ENCODE results near the gene CPSF3. TPM values are rescaled to one million over a fixed set of nuclear protein-coding genes. Genes with fewer than 3 reads are reported as not detected.

The CPSF3 gene
- total and polyA plus RNA-seq, 2 of the 13 experiments (the other 11 are each of a cell fraction or from before 2014, with no cell fraction given) = 19.8 to 93.0 TPM

DNA sequence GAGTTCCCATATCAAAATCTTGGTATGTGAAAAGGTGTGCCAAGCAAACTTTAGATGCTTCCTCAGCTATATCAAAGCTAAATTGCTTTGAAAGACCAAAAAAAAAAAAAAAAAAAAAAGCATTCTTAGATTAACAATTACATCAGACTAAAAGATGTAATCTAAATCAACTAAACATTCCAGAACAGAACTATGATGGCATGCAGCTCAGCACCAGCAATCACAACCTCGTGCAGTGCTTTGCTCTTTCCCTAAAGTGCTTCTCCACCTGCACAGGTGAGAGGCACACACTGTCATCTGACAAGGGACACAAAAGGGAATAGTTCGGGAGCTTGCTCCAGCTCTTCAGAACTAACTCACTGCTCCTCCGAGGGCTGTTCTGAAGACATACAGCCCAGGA is 94.7 kb downstream of the CPSF3 start:
- Histone ChIP-seq H3K4me2 (ENCODE audit: low read depth, low read length) (no peak overlapping the region), H4K20me1 (ENCODE audit: insufficient read depth, low read length) (no peaks in the 10 kb centered on the region), H3K4me3 (replicated peaks in 1 of 3; ENCODE audit: insufficient read depth in 1 of 3, low read depth in 2 of 3, low read length in 3 of 3) (no peak overlapping the region), H3K79me2 (ENCODE audit: insufficient read depth, low read length) (no peaks in the 10 kb centered on the region), H3K27ac (ENCODE audit: extremely low read length, insufficient read depth, low read length) (no peak overlapping the region), H3K4me1 (ENCODE audit: insufficient read depth, low read length) (no peaks in the 10 kb centered on the region), H3K27me3 (ENCODE audit: control insufficient read depth in 1 of 2, insufficient read depth in 2 of 2, low read length in 2 of 2) (no peaks in the 10 kb centered on the region), H3K36me3 (replicated peaks in 1 of 2; ENCODE audit: control insufficient read depth in 1 of 2, insufficient read depth in 2 of 2, low read length in 2 of 2) (peaks cover 12 to 52% of the 10 kb centered on the region in 2 experiments), H3K9me3 (ENCODE audit: low read length) (no peaks in the 10 kb centered on the region), H3K9ac (ENCODE audit: insufficient read depth, low read depth, low read length) (no peak overlapping the region), H2AFZ (ENCODE audit: low read length) (no peak overlapping the region)
- WGBS (ENCODE audit: low lambda C conversion rate) = 93% methylated on average over 3 of the region's 3 CpGs
- in situ Hi-C loops (cut with HindIII; ENCODE audit: extremely low pct_ligation_motif_present, low pct_unique_long_range_greater_than_20kb) (no loop called here), intact Hi-C loops (cut with micrococcal nuclease; ENCODE audit: unreplicated experiment) (no loop called here)
- TF ChIP-seq ZNF12 (CRISPR knock-in tag; IDR thresholded peaks at IDR 0.05) (no peak), ZBTB20 (CRISPR knock-in tag; IDR thresholded peaks at IDR 0.05; ENCODE audit: borderline replicate concordance, low read depth) (no peak), FOXA1 (IDR thresholded peaks at IDR 0.05) (no peak), FOXA1 (CRISPR knock-in tag; IDR thresholded peaks at IDR 0.05) (no peak), SALL2 (CRISPR knock-in tag; IDR thresholded peaks at IDR 0.05) (no peak), PHF20 (CRISPR knock-in tag; IDR thresholded peaks at IDR 0.05) (no peak), REPIN1 (CRISPR knock-in tag; IDR thresholded peaks at IDR 0.05; ENCODE audit: borderline replicate concordance, low read depth) (no peak), ZNF501 (CRISPR knock-in tag; IDR thresholded peaks at IDR 0.05) (no peak), KLF15 (CRISPR knock-in tag; IDR thresholded peaks at IDR 0.05; ENCODE audit: borderline replicate concordance) (no peak), SKI (IDR thresholded peaks at IDR 0.05; ENCODE audit: partially characterized antibody) (no peak), TMF1 (CRISPR knock-in tag; IDR thresholded peaks at IDR 0.05; ENCODE audit: low read depth) (no peak), KLF6 (CRISPR knock-in tag; IDR thresholded peaks at IDR 0.05) (no peak), RXRB (CRISPR knock-in tag; IDR thresholded peaks at IDR 0.05; ENCODE audit: borderline replicate concordance) (no peak), HNRNPUL1 (IDR thresholded peaks at IDR 0.05; ENCODE audit: low read depth, low read length) (no peak), NCOR1 (IDR thresholded peaks at IDR 0.05; ENCODE audit: borderline replicate concordance, low read length) (no peak), FOXJ3 (CRISPR knock-in tag; IDR thresholded peaks at IDR 0.05; ENCODE audit: borderline replicate concordance) (no peak)
- TF ChIP-seq, protein P1, sequence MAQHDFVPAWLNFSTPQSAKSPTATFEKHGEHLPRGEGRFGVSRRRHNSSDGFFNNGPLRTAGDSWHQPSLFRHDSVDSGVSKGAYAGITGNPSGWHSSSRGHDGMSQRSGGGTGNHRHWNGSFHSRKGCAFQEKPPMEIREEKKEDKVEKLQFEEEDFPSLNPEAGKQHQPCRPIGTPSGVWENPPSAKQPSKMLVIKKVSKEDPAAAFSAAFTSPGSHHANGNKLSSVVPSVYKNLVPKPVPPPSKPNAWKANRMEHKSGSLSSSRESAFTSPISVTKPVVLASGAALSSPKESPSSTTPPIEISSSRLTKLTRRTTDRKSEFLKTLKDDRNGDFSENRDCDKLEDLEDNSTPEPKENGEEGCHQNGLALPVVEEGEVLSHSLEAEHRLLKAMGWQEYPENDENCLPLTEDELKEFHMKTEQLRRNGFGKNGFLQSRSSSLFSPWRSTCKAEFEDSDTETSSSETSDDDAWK (CRISPR knock-in tag; IDR thresholded peaks at IDR 0.05) = no peak
- TF ChIP-seq, protein P2, sequence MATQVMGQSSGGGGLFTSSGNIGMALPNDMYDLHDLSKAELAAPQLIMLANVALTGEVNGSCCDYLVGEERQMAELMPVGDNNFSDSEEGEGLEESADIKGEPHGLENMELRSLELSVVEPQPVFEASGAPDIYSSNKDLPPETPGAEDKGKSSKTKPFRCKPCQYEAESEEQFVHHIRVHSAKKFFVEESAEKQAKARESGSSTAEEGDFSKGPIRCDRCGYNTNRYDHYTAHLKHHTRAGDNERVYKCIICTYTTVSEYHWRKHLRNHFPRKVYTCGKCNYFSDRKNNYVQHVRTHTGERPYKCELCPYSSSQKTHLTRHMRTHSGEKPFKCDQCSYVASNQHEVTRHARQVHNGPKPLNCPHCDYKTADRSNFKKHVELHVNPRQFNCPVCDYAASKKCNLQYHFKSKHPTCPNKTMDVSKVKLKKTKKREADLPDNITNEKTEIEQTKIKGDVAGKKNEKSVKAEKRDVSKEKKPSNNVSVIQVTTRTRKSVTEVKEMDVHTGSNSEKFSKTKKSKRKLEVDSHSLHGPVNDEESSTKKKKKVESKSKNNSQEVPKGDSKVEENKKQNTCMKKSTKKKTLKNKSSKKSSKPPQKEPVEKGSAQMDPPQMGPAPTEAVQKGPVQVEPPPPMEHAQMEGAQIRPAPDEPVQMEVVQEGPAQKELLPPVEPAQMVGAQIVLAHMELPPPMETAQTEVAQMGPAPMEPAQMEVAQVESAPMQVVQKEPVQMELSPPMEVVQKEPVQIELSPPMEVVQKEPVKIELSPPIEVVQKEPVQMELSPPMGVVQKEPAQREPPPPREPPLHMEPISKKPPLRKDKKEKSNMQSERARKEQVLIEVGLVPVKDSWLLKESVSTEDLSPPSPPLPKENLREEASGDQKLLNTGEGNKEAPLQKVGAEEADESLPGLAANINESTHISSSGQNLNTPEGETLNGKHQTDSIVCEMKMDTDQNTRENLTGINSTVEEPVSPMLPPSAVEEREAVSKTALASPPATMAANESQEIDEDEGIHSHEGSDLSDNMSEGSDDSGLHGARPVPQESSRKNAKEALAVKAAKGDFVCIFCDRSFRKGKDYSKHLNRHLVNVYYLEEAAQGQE (IDR thresholded peaks at IDR 0.05; ENCODE audit: borderline replicate concordance in 1 of 2, low read depth in 1 of 2, low read length in 2 of 2) = no peak
- TF ChIP-seq, protein P3, sequence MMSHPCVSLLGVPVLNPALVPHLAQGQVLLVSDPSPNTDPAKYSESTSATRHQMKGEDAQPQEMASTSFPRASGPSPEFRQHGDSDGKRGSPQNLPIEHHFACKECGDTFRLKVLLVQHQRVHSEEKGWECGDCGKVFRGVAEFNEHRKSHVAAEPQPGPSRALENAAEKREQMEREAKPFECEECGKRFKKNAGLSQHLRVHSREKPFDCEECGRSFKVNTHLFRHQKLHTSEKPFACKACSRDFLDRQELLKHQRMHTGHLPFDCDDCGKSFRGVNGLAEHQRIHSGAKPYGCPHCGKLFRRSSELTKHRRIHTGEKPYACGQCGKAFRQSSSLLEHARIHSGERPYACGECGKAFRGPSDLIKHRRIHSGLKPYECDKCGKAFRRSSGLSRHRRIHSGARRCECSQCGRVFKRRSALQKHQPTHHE (CRISPR knock-in tag; IDR thresholded peaks at IDR 0.05; ENCODE audit: borderline replicate concordance) = no peak
- TF ChIP-seq, protein P4, sequence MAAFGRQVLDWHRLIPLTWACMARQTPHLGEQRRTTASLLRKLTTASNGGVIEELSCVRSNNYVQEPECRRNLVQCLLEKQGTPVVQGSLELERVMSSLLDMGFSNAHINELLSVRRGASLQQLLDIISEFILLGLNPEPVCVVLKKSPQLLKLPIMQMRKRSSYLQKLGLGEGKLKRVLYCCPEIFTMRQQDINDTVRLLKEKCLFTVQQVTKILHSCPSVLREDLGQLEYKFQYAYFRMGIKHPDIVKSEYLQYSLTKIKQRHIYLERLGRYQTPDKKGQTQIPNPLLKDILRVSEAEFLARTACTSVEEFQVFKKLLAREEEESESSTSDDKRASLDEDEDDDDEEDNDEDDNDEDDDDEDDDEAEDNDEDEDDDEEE (CRISPR knock-in tag; IDR thresholded peaks at IDR 0.05) = no peak
- ATAC-seq (no peak), FAIRE-seq (no peak), DNase-seq (ENCODE audit: low spot score) (no peak)
- ChIA-PET CTCF (ENCODE audit: low intra/inter-chr PET ratio, low total read pairs) (no interaction called here), POLR2A (interaction anchor here (1.3 kb wide), 1 partner anchor 38 kb away, joined by 4 read pairs; the partner anchor contains the start of gene ADAM17)
- no TSS peak for BruUV-seq (replicated peaks)
